ENCODE measurements around the gene TMEM50B. TPM values are rescaled to one million over a fixed set of nuclear protein-coding genes. Genes with fewer than 3 reads are reported as not detected.
"Not testable (repeated sequence)": the region's sequence is repeated elsewhere in the genome, so short reads cannot be mapped to it uniquely, and the experiment has no call there.

The TMEM50B gene
- total and polyA plus RNA-seq, 12 donors, result 27.7 to 122 (median 47.0) TPM

DNA sequence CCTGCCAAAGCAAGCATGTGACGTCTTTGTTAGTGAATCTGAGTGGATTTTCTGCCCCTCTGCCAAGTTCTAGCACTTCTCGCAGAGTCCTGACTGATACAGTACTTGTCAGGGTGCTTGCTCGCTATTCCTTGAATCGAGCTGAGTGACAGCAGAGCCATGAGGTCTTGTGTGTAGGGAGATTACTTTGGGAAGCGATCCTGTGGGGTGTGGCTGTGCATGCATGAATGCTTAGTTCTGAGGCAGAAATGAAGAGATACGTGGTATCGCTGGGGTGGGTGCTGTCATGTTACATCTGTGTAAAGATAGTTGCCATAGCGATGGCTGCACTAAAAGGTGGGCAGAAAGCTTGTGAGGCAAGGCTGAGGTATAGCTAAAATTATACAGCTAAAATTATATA, 31.1 kb upstream of the TMEM50B start:
- intact Hi-C loops (cut with DNase I), result no loop called here
- Histone ChIP-seq H3K27ac (no peak overlapping the region), H3K4me3 (no peak overlapping the region), H3K36me3 (replicated peaks in 1 of 2) (peaks cover 0 to 41% of the 10 kb centered on the region in 2 donors), H3K27me3 (no peaks in the 10 kb centered on the region), H3K4me1 (replicated peaks in 1 of 2) (no peaks in the 10 kb centered on the region), H3K9me3 (replicated peaks in 1 of 3) (no peaks in the 10 kb centered on the region)
- no peak for DNase-seq
- 89 to 98% (median 95%) methylated on average over 8 of the region's 8 CpGs for WGBS, 4 donors
- no peak for TF ChIP-seq POLR2A (IDR thresholded peaks at IDR 0.05)
- TF ChIP-seq, protein P1, sequence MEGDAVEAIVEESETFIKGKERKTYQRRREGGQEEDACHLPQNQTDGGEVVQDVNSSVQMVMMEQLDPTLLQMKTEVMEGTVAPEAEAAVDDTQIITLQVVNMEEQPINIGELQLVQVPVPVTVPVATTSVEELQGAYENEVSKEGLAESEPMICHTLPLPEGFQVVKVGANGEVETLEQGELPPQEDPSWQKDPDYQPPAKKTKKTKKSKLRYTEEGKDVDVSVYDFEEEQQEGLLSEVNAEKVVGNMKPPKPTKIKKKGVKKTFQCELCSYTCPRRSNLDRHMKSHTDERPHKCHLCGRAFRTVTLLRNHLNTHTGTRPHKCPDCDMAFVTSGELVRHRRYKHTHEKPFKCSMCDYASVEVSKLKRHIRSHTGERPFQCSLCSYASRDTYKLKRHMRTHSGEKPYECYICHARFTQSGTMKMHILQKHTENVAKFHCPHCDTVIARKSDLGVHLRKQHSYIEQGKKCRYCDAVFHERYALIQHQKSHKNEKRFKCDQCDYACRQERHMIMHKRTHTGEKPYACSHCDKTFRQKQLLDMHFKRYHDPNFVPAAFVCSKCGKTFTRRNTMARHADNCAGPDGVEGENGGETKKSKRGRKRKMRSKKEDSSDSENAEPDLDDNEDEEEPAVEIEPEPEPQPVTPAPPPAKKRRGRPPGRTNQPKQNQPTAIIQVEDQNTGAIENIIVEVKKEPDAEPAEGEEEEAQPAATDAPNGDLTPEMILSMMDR (IDR thresholded peaks at IDR 0.05), result no peak

- H3K4me1 ChIP-seq (replicated peaks in 1 of 2); H3K27ac ChIP-seq; intact Hi-C loops (cut with DNase I); DNase-seq; H3K4me3 ChIP-seq; H3K9me3 ChIP-seq (replicated peaks in 1 of 3); H3K27me3 ChIP-seq: not testable (repeated sequence)
- 96 to 100% (median 99%) methylated on average over 1 of the region's 1 CpG for WGBS, 4 donors
- peaks cover 0 to 44% of the 10 kb centered on the region in 2 donors for H3K36me3 ChIP-seq (replicated peaks in 1 of 2)
Observed at GRCh38 chr21:33507003-33507402, 27.2 kb upstream of the TMEM50B start.

DNA sequence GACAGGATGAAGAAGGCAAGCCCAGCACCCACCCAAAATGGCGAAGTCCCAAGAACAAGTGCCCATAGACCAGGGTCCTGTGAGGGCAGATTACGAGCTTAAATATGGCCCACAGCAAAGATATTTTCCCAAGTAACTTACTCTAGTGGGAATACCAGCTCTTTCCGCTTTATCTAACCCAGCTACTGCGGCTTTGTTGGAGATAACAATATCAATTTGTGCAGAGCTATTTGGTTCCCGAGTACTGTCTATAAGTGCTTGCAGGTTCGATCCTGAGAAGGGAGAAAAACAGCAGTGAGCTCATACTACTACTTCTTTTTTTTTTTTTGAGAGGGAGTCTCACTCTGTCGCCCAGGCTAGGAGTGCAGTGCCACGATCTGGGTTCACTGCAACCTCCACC, 26.1 kb upstream of the TMEM50B start:
- 98 to 99% (median 98%) methylated on average over 8 of the region's 8 CpGs for WGBS, 4 donors
- TF ChIP-seq, protein P1 (IDR thresholded peaks at IDR 0.05), result no peak
- TF ChIP-seq POLR2A (IDR thresholded peaks at IDR 0.05), result no peak
- H3K36me3 ChIP-seq (replicated peaks in 1 of 2), result peaks cover 0 to 33% of the 10 kb centered on the region in 2 donors

DNA sequence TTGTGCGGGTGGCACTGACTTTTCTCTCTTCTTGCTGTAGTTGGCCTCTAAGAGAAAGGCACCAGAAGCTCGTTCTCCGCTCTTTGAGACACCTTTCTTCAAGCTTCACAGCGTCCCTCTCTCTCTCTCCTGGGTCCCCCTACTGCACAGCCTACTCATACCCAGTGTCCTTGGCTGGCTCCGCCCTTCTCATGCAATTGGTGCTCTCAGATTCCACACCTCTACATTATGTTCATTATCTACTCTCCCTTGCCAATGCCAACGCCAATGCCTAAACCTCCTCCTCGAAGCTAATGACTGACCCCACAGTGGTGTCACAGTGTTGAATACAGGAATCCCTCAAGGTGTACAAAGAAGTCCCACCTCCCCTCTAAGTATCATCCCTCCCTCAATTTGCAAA, 16.6 kb upstream of the TMEM50B start:
- H3K4me1 ChIP-seq (replicated peaks in 1 of 2), result peaks cover 0 to 6% of the 10 kb centered on the region in 2 donors
- WGBS, 4 donors, result 56 to 60% (median 59%) methylated on average over 7 of the region's 7 CpGs
- H3K4me3 ChIP-seq, result no peak overlapping the region
- no peaks in the 10 kb centered on the region for H3K27me3 ChIP-seq
- TF ChIP-seq POLR2A (IDR thresholded peaks at IDR 0.05), result no peak
- TF ChIP-seq, protein P1 (IDR thresholded peaks at IDR 0.05), result no peak
- DNase-seq, result no peak
- H3K27ac ChIP-seq, result no peak overlapping the region
- intact Hi-C loops (cut with DNase I), result no loop called here
- no peaks in the 10 kb centered on the region for H3K36me3 ChIP-seq (replicated peaks in 1 of 2)
- no peaks in the 10 kb centered on the region for H3K9me3 ChIP-seq (replicated peaks in 1 of 3)

More for the DNA sequence above, 26.1 kb upstream of the TMEM50B start:
- Histone ChIP-seq H3K27ac (no peak overlapping the region), H3K27me3 (no peaks in the 10 kb centered on the region), H3K9me3 (replicated peaks in 1 of 3) (no peaks in the 10 kb centered on the region), H3K4me3 (no peak overlapping the region), H3K4me1 (replicated peaks in 1 of 2) (no peaks in the 10 kb centered on the region)
- intact Hi-C loops (cut with DNase I), result no loop called here
- DNase-seq, result no peak

- Histone ChIP-seq H3K4me1 (replicated peaks in 1 of 2) (peaks cover 0 to 6% of the 10 kb centered on the region in 2 donors), H3K27ac (no peak overlapping the region), H3K27me3 (no peaks in the 10 kb centered on the region), H3K9me3 (replicated peaks in 1 of 3) (no peaks in the 10 kb centered on the region), H3K36me3 (replicated peaks in 1 of 2) (no peaks in the 10 kb centered on the region), H3K4me3 (no peak overlapping the region)
- TF ChIP-seq POLR2A (IDR thresholded peaks at IDR 0.05), result no peak
- TF ChIP-seq, protein P1 (IDR thresholded peaks at IDR 0.05), result no peak
- intact Hi-C loops (cut with DNase I), result no loop called here
- no peak for DNase-seq
- 40 to 44% (median 43%) methylated on average over 4 of the region's 4 CpGs for WGBS, 4 donors
Observed at GRCh38 chr21:33495743-33496142, 16.0 kb upstream of the TMEM50B start.
